ENCODE results near the gene ADM2. TPM values are rescaled to one million over a fixed set of nuclear protein-coding genes. Genes with fewer than 3 reads are reported as not detected.

ADM2 gene
- total RNA-seq, 2 donors from 2014 or later: 4.0 to 4.2 TPM

GRCh38 chr22:50441428-50441993, 39.8 kb upstream of the ADM2 start:
- Mint-ChIP-seq H3K4me1 (no peaks in the 10 kb centered on the region), H3K27me3 (ENCODE audit: insufficient read depth) (no peaks in the 10 kb centered on the region), H3K4me3 (no peak overlapping the region), H3K27ac (no peak overlapping the region), H3K36me3 (ENCODE audit: low read depth) (peaks cover 28% of the 10 kb centered on the region), H3K9me3 (no peaks in the 10 kb centered on the region)
- H3K27ac ChIP-seq (ENCODE audit: low read depth, low read length): peak overlapping the region; percentile 32
- DNase-seq: no peak
- no peak overlapping the region for H3K4me3 ChIP-seq (ENCODE audit: low read length)
- H3K4me1 ChIP-seq (ENCODE audit: control insufficient read depth, insufficient read depth, low read length): no peaks in the 10 kb centered on the region
- H3K27me3 ChIP-seq (ENCODE audit: control insufficient read depth, insufficient read depth, low read length, poor library complexity, severe bottlenecking): no peaks in the 10 kb centered on the region
- H3K9me3 ChIP-seq (ENCODE audit: control insufficient read depth, low read length): no peaks in the 10 kb centered on the region
- no peak overlapping the region for H3K9ac ChIP-seq (ENCODE audit: extremely low read depth, low read length, poor library complexity, severe bottlenecking)
- no peak for TF ChIP-seq CTCF (conservative IDR thresholded peaks at IDR 0.05)
- peaks cover 6% of the 10 kb centered on the region for H3K36me3 ChIP-seq (ENCODE audit: control insufficient read depth, insufficient read depth, low read length)
- WGBS, 2 experiments (ENCODE audit: insufficient coverage in 1 of 2, insufficient read length in 1 of 2): 93 to 98% methylated on average over 13 to 17 of the region's 17 CpGs

- peak overlapping the region; percentile 82 for H3K27ac Mint-ChIP-seq
- no peaks in the 10 kb centered on the region for H3K27me3 Mint-ChIP-seq (ENCODE audit: insufficient read depth)
- Histone ChIP-seq H3K27me3 (ENCODE audit: control insufficient read depth, insufficient read depth, low read length, poor library complexity, severe bottlenecking) (no peaks in the 10 kb centered on the region), H3K9me3 (ENCODE audit: control insufficient read depth, low read length) (no peaks in the 10 kb centered on the region), H3K4me1 (ENCODE audit: control insufficient read depth, insufficient read depth, low read length) (no peaks in the 10 kb centered on the region), H3K9ac (ENCODE audit: extremely low read depth, low read length, poor library complexity, severe bottlenecking) (no peak overlapping the region), H3K36me3 (ENCODE audit: control insufficient read depth, insufficient read depth, low read length) (peaks cover 9% of the 10 kb centered on the region), H3K27ac (ENCODE audit: low read depth, low read length) (peak overlapping the region; percentile 60), H3K4me3 (ENCODE audit: low read length) (no peak overlapping the region)
- H3K9me3 Mint-ChIP-seq: no peaks in the 10 kb centered on the region
- no peak for TF ChIP-seq CTCF (conservative IDR thresholded peaks at IDR 0.05)
- DNase-seq: no peak
- H3K4me3 Mint-ChIP-seq: no peak overlapping the region
- peaks cover 30% of the 10 kb centered on the region for H3K36me3 Mint-ChIP-seq (ENCODE audit: low read depth)
- no peaks in the 10 kb centered on the region for H3K4me1 Mint-ChIP-seq
- 91 to 96% methylated on average over 5 to 15 of the region's 15 CpGs for WGBS, 2 experiments (ENCODE audit: insufficient coverage in 1 of 2, insufficient read length in 1 of 2)
Observed at GRCh38 chr22:50443197-50443596, 38.1 kb upstream of the ADM2 start.

GRCh38 chr22:50443801-50444625, 37.3 kb upstream of the ADM2 start:
- DNase-seq: no peak
- H3K27ac ChIP-seq (ENCODE audit: low read depth, low read length): peak overlapping the region; percentile 60
- WGBS, 2 experiments (ENCODE audit: insufficient coverage in 1 of 2, insufficient read length in 1 of 2): 93 to 96% methylated on average over 10 to 28 of the region's 28 CpGs
- H3K27me3 Mint-ChIP-seq (ENCODE audit: insufficient read depth): no peaks in the 10 kb centered on the region
- no peak overlapping the region for H3K4me3 Mint-ChIP-seq
- peaks cover 17% of the 10 kb centered on the region for H3K36me3 ChIP-seq (ENCODE audit: control insufficient read depth, insufficient read depth, low read length)
- H3K36me3 Mint-ChIP-seq (ENCODE audit: low read depth): peaks cover 35% of the 10 kb centered on the region
- no peaks in the 10 kb centered on the region for H3K27me3 ChIP-seq (ENCODE audit: control insufficient read depth, insufficient read depth, low read length, poor library complexity, severe bottlenecking)
- no peak overlapping the region for H3K9ac ChIP-seq (ENCODE audit: extremely low read depth, low read length, poor library complexity, severe bottlenecking)
- H3K9me3 ChIP-seq (ENCODE audit: control insufficient read depth, low read length): no peaks in the 10 kb centered on the region
- no peak overlapping the region for H3K4me3 ChIP-seq (ENCODE audit: low read length)
- H3K27ac Mint-ChIP-seq: peak overlapping the region; percentile 82
- H3K9me3 Mint-ChIP-seq: no peaks in the 10 kb centered on the region
- H3K4me1 Mint-ChIP-seq: no peaks in the 10 kb centered on the region
- H3K4me1 ChIP-seq (ENCODE audit: control insufficient read depth, insufficient read depth, low read length): no peaks in the 10 kb centered on the region
- TF ChIP-seq CTCF (conservative IDR thresholded peaks at IDR 0.05): no peak

Data from endodermal cell (in vitro differentiated cells).